Measurements from ENCODE around the gene PPP3R1.
A peak's percentile ranks its signal among the peaks of the same experiment; 100 is the strongest.

The PPP3R1 gene

GRCh38 chr2:68294187-68294586 lies 41.9 kb upstream of the PPP3R1 start:
- no peaks in the 10 kb centered on the region for H3K9me3 ChIP-seq (ENCODE audit: control insufficient read depth, insufficient read depth, low read length)
- H3K27me3 ChIP-seq (ENCODE audit: control insufficient read depth, low read length): no peaks in the 10 kb centered on the region
- no peaks in the 10 kb centered on the region for H4K20me1 ChIP-seq (ENCODE audit: control insufficient read depth, insufficient read depth, low read depth, low read length)
- H3K27ac ChIP-seq (ENCODE audit: low read depth, low read length): no peak overlapping the region
- TF ChIP-seq CTCF (IDR thresholded peaks at IDR 0.05; ENCODE audit: low read depth, low read length, poor library complexity, severe bottlenecking) (peak; percentile 13), EZH2phosphoT487 (IDR thresholded peaks at IDR 0.05; ENCODE audit: borderline replicate concordance, low read length) (no peak)
- no peaks in the 10 kb centered on the region for H3K79me2 ChIP-seq (ENCODE audit: control insufficient read depth, low read length)
- H3K9me2 ChIP-seq (replicated peaks; ENCODE audit: control insufficient read depth, low read length): no peaks in the 10 kb centered on the region
- no peaks in the 10 kb centered on the region for H3K36me3 ChIP-seq (ENCODE audit: control insufficient read depth, low read length)
- no peaks in the 10 kb centered on the region for H3F3A ChIP-seq (ENCODE audit: control insufficient read depth, insufficient read depth)
- no peak overlapping the region for H3K4me2 ChIP-seq (ENCODE audit: low read length)
- H3K4me3 ChIP-seq (ENCODE audit: low read length): no peak overlapping the region
- peaks cover 29% of the 10 kb centered on the region for H3K4me1 ChIP-seq (ENCODE audit: control insufficient read depth, low read length)

- H3K27ac ChIP-seq (ENCODE audit: low read depth, low read length): no peak overlapping the region
- no peaks in the 10 kb centered on the region for H3K27me3 ChIP-seq (ENCODE audit: control insufficient read depth, low read length)
- no peaks in the 10 kb centered on the region for H3F3A ChIP-seq (ENCODE audit: control insufficient read depth, insufficient read depth)
- H3K9me3 ChIP-seq (ENCODE audit: control insufficient read depth, insufficient read depth, low read length): no peaks in the 10 kb centered on the region
- H3K4me3 ChIP-seq (ENCODE audit: low read length): no peak overlapping the region
- no peaks in the 10 kb centered on the region for H4K20me1 ChIP-seq (ENCODE audit: control insufficient read depth, insufficient read depth, low read depth, low read length)
- no peaks in the 10 kb centered on the region for H3K79me2 ChIP-seq (ENCODE audit: control insufficient read depth, low read length)
- no peaks in the 10 kb centered on the region for H3K36me3 ChIP-seq (ENCODE audit: control insufficient read depth, low read length)
- no peaks in the 10 kb centered on the region for H3K9me2 ChIP-seq (replicated peaks; ENCODE audit: control insufficient read depth, low read length)
- H3K4me1 ChIP-seq (ENCODE audit: control insufficient read depth, low read length): peaks cover 29% of the 10 kb centered on the region
- no peak for TF ChIP-seq EZH2phosphoT487 (IDR thresholded peaks at IDR 0.05; ENCODE audit: borderline replicate concordance, low read length)
- no peak for TF ChIP-seq CTCF (IDR thresholded peaks at IDR 0.05; ENCODE audit: low read depth, low read length, poor library complexity, severe bottlenecking)
- H3K4me2 ChIP-seq (ENCODE audit: low read length): no peak overlapping the region
Observed at GRCh38 chr2:68293755-68294154, 41.4 kb upstream of the PPP3R1 start.

GRCh38 chr2:68293024-68293423 lies 40.7 kb upstream of the PPP3R1 start:
- TF ChIP-seq CTCF (IDR thresholded peaks at IDR 0.05; ENCODE audit: low read depth, low read length, poor library complexity, severe bottlenecking): no peak
- Histone ChIP-seq H4K20me1 (ENCODE audit: control insufficient read depth, insufficient read depth, low read depth, low read length) (no peaks in the 10 kb centered on the region), H3K4me3 (ENCODE audit: low read length) (no peak overlapping the region), H3K27me3 (ENCODE audit: control insufficient read depth, low read length) (no peaks in the 10 kb centered on the region), H3K9me3 (ENCODE audit: control insufficient read depth, insufficient read depth, low read length) (no peaks in the 10 kb centered on the region), H3K9me2 (replicated peaks; ENCODE audit: control insufficient read depth, low read length) (no peaks in the 10 kb centered on the region), H3K36me3 (ENCODE audit: control insufficient read depth, low read length) (no peaks in the 10 kb centered on the region), H3K4me1 (ENCODE audit: control insufficient read depth, low read length) (peaks cover 36% of the 10 kb centered on the region), H3K4me2 (ENCODE audit: low read length) (no peak overlapping the region), H3K79me2 (ENCODE audit: control insufficient read depth, low read length) (no peaks in the 10 kb centered on the region), H3K27ac (ENCODE audit: low read depth, low read length) (no peak overlapping the region), H3F3A (ENCODE audit: control insufficient read depth, insufficient read depth) (no peaks in the 10 kb centered on the region)

All from DOHH2 (cell line).